NCI-H2029 (cell line): Measurements from ENCODE around the gene TSPO2.

Experiments used
- DNase-seq: peaks from one replicate; lab custom pipeline; 2025; lab: John Stamatoyannopoulos, UW

The TSPO2 gene

DNA sequence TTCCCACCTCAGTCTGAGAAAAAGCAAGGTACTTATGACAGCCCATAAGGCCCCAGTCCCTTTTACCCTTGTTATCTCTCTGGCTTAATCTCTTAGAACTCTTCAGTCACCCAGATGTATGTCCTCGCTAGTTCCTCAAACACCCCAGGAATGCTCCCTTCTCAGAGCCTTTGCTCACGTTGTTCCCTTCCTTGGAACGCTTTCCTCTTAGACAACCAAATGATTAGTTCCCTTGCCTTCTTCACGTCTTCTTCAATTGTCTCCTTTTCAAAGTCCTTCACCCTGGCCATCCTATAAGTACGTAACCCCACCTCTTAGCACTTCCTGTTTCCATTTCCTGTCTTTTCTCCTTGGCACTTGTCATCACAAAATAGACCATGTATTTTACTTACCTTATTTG, 9.6 kb downstream of the TSPO2 start:
- peak; percentile 10 for DNase-seq

- DNase-seq: no peak
Observed at GRCh38 chr6:41053041-41053440, 10.8 kb downstream of the TSPO2 start, which contains the start of gene APOBEC2. Gene APOBEC2, plus strand, starts transcription at chr6:41053202. Its CDS starts 146 bp downstream, at chr6:41053348.

DNA sequence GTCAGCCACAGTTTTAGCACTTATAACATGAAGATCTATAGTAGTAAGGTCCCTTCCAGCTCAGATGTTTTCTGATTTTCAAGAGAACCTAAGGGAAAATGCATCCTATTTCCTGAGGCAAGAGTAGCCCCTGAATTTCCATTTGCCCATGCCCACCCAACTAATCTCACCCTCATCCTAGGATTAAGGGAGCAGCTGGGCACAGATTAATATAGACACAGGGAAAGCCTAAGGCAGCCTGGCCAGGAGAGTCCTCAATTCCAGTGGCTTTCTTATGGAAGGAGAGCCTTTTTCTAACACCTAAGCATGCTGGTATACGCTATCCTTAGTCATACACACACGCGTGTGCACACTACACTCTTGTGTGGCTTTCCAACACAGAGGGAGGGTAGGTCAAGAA, 12.2 kb downstream of the TSPO2 start:
- DNase-seq: no peak

- DNase-seq: no peak
Observed at GRCh38 chr6:41055149-41055548, 12.9 kb downstream of the TSPO2 start.

GRCh38 chr6:41056768-41057490, 14.7 kb downstream of the TSPO2 start:
- DNase-seq: no peak

- no peak for DNase-seq
Observed at GRCh38 chr6:41058783-41059181, 16.5 kb downstream of the TSPO2 start.

GRCh38 chr6:41059556-41059955, 17.3 kb downstream of the TSPO2 start:
- DNase-seq: no peak

- no peak for DNase-seq
Observed at GRCh38 chr6:41061196-41061726, 19.0 kb downstream of the TSPO2 start.

DNA sequence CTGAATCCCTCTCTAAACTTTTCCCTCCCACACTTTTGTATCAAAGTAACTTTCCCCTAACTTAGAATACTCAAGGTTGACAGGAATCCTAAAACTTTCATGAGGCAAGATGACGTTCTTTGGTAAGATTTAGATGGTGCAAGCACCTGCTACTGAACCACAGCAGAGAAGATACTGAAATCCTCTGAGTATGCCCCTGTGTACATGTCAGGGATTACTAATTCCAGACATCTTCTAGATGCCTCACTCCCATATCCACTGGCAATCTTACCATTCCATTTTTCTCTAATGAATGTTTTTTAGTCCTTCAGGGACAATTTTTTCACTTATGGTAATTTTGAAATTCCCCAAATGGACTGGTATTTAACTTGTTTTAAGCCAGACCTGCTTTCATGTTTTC, 19.8 kb downstream of the TSPO2 start:
- DNase-seq: no peak

GRCh38 chr6:41063884-41064285, 21.6 kb downstream of the TSPO2 start:
- DNase-seq: no peak

DNA sequence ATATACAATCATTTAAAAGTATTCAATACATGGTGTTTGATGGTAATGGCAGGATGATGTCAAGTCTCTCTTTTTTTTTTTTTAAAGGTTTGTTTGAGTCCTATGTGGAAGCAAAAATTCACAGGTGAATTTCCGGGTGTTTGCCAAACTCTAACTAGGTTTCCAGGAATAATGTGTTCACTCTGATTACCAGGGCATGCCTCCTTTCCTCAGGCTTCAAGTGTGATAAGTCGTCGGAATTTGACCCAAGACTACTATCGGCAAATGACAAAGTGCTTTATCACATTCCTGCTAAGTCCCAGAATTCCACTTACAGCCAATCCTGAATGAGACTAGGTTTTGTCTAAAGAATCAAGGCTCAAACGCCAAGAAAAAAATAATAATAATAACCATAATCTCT, 22.6 kb downstream of the TSPO2 start:
- DNase-seq: no peak

GRCh38 chr6:41065550-41066026, 23.3 kb downstream of the TSPO2 start:
- no peak for DNase-seq

DNA sequence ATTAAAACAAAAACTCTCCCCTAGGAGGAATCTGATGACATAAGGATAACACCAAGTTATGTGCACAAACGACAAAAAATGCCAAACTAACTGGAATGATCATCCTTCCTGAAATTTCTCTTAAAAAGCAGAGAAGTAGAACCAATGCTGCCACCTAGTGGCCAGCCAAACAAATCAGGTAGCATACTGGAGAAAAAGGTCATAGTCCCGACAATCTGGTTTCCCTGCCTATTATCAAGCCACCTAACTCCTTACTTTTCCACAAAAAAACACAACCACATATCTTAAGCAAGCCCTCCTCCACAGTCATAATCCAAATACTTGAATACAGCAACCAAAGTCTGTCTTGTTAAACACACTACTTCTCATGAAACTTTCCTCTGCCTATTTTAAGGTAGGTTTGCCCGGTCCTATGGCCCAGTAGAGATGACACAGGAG, 24.6 kb downstream of the TSPO2 start:
- DNase-seq: peak; percentile 63

DNA sequence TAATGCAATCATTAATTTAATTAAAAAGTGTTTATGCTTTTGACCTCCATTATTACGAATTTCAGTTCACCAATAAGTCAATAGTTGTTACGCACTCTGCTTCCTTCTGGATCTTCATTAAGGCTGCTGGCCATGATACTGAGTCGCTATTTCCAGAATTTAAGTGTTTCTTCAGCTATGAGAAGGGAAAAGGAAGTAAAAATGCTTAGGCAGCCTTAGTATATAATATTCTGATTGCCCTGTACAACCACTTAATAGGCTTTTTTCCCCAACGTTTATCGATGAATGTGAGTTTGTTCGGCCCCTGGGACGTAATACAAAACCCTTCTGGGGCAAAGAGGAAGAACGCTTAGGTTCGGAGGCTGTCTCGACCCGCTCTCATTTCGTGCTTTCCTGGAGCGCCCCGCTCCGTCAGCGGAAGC, 29.2 kb downstream of the TSPO2 start:
- DNase-seq: peak; percentile 46

DNA sequence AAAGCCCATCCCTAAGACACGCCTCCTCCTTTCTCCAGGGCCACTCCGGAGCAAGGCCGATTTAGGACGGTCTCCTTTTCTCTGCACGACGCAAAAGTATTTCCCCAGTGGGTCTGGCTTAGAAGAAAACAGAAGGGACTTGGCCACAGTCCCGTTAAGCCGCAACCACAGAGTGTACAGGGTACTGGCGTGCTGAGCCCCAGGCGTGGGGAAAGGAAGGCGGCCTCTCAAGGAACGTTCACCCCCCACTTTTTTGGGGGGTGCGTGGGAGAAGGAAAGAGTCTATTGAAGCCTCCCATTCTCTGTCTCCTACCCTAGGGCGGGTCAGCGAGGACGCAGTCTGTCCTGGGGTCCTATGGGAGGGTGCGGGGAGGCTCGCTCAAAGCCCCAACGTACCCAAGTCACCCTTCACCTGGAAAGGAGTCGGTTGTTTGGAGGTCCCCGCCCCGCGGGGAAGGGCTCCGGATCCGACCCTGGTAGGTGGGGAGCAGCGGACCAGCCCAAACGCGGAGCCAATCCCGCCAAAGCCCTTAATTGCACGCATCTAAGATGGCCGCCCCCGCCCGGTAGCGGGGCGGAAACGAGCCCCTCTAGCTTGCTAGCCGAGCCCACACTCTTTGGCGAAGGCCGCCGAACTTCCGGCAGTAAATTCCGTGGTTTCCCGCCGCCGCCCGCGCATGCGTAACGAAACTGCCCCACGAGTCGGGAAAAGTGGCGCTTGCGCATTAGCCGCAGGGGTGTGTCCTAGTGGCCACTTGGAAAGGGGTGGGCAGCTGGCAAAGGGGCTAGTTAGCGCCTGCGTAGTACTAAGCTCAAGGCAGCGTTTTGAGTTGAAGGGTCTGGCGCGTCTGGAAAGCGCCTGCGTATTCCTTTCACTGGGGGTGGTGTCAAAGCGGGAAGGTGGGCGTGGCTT, 29.9 kb downstream of the TSPO2 start, which contains the start of gene OARD1:
Gene OARD1 (minus strand): TSS at position 434 of the 913 bp plus-strand sequence. CDS start 722 bp downstream, outside the sequence.
- peak; percentile 100 for DNase-seq

DNA sequence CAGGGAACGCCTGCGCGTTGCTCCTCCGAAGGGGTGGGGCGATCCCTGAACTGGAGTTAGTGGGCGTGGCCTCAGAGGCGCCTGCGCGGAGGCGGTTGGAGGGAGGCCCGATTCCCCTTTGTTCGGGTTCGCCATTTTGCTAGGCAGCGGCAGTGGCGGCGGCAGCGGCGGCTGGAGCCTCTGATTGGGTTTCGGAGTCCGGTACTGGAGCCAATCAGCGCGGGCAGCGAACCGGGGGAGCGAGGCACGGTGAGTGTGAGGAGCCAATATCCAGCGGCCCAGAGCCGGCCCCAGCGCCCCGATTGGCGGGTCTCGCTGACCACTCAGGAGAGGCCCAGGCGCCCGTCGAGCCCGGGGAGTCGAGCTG, 30.6 kb downstream of the TSPO2 start, which contains the start of gene NFYA:
Gene NFYA (plus strand): TSS at position 139 of the 367 bp plus-strand sequence. CDS start 6,116 bp downstream, outside the sequence.
- DNase-seq: no peak

DNA sequence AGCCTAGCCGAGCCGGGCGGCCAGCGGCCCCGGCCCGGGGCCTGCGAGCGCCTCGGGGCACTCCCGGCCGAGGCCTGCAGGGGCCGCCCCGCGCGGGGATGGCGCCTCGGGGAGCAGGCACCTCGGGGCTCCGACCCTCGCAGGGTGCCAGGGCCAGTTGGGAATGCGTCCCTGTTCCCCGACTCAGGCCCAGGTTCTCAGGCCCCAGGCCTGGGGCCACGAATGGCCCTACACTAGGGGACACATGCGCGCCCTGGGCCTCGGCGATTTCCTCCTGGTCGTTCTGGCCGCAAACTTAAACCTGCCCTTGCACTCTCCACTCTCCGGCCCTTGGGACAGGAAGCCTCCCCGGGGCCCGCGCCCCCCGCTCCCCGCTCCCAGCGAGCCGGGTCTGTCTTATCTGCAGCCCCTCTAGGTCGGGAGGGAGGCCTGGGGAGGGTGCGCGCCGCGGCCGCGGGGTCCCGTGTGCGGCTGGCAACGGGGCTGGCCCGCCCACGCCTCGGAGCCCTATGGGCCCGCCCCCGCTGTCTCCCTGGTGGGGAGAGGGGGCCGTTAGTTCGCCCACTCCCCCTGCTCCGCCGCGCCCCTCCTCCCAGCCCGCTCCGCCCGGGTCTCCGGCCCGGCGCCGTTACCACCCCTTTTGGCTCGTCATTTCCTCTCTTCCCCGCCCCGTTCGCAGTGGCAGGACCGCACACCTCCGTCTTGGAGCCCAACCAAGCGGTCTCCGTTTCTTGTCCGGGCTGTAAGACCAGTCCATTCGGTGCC, 31.1 kb downstream of the TSPO2 start:
- DNase-seq: peak; percentile 85

- peak; percentile 38 for DNase-seq
Observed at GRCh38 chr6:41073968-41074691, 31.9 kb downstream of the TSPO2 start.

GRCh38 chr6:41074692-41075436, 32.6 kb downstream of the TSPO2 start:
- no peak for DNase-seq
